Uterus (tissue), 2 donors: ENCODE results near the gene SLC25A30.
"Not testable (repeated sequence)": the region's sequence is repeated elsewhere in the genome, so short reads cannot be mapped to it uniquely, and the experiment has no call there.

ENCODE experiments used
- CTCF ChIP-seq, 4 experiments: fragments of 200-600 bp in 2 of 4; fragments of 450-650 bp in 2 of 4; sonication (generic) in 2 of 4; IDR thresholded peaks; one replicate each; pipeline ENCODE4 v1.5.1; 2016 to 2019; ENCODE audit warnings: antibody characterized with exemption in 4 of 4, mild to moderate bottlenecking in 2 of 4, moderate library complexity in 1 of 4
- POLR2A ChIP-seq, 2 donors: fragments of 450-650 bp; IDR thresholded peaks; one replicate each; pipeline ENCODE4 v1.6.1; 2016; ENCODE audit warnings: antibody characterized with exemption in 2 of 2, mild to moderate bottlenecking in 1 of 2, moderate library complexity in 1 of 2

GRCh38 chr13:45390348-45390747 lies 27.8 kb downstream of the SLC25A30 start:
- not testable (repeated sequence) for TF ChIP-seq CTCF, POLR2A (IDR thresholded peaks at IDR 0.05)
